SHP77 (cell line): ENCODE measurements around the gene CCK.

Experiments
- DNase-seq, 2 experiments: peaks; one replicate each; lab custom pipeline; 2025; lab: John Stamatoyannopoulos, UW

Gene CCK

DNA sequence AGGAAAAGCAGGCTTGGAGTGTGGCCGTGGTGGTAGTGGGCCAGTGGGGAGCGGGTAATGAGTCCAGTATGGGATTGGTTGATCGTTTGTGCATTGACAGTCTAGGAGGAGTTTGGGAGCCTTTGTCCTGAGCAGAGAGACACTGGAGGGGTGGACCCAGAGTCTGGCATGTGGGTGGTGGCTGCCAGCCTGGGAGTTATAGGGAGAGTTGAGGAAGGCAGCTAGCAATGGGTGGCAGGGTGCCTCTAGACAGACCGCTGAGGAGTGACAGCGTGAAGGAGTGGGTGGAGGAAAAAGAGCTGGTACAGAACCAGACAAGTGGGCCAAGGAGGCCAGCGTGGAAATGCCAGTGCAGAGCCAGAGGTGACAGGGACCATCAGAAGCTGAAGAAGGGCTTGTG is 1.9 kb upstream of the CCK start:
- DNase-seq = no peak

DNA sequence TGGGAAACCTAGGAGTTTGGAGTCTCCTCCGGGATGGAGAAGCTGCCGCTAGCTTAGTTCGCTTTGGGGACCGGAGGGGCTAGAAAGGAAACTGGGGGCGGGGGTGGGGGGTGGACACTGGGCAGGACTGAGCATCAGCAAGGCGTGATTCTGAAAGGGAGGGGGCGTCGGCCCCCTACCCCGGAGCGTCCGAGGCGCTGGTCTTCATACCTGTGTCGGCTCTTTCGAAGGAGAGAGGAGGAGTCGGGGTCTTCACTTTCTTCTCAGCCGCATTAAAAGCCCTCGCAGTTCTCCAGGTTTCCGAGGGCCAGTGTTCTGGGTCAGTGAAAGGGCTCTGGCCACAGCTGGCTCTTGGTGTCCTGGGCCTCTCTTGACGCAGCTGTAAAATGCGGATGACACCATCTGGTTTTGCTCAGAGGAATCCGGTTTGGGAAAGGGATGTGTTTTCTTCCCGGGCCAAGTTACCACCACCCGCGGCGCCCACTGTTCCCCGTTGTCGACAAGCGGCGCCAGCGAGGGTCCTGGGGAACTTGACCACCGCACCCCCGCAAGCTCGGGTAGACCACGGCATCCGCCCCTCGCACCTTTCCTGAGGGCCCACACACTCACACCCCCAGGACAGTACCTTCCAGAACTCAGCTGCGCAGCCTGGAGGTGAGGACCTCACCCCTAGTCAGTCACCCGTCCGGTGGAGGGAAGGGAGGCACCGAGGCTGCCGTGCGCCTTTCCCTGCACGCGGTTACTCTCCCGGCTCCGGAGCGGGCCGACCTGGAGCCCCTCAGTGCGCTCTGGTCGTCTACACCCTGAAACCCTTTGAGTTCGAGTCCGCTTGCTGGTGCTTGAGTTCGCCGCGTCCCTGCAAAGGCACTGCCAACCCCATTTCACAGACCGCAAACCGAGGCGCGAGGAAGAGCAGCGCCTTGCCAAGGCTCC is 660 bp downstream of the CCK start:
- DNase-seq = no peak

DNA sequence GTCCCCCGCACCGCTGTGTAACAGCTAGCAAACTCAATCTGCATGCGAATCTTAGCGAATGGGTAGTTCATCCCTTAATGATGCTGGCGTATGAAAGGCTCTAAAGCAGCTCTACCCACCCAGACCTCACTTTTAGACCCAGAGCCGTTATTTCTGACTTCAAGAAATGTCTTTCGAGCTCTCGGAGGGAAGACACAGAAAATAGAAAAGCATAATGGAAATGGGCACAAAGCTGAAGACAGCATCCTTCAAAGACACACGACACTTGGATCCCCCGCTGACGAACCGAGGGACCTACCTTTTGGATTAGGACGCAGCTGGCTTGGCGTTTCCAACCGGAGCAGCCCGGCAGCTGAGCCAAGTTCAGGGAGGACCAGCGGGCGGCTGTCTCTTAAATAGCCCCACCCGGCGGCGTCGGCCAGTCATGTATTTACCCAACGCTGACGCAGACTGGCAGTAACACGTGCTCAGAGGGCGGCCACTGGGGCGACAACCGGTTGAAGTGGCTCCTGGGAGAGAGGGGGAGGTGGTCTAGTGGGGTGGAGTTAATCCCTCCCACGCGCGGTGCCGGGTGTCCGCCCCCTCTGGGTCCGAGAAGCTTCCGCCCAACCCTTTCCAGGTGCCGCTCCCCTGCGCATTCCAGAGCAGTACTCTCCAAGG is 1.5 kb downstream of the CCK start:
- no peak for DNase-seq

DNA sequence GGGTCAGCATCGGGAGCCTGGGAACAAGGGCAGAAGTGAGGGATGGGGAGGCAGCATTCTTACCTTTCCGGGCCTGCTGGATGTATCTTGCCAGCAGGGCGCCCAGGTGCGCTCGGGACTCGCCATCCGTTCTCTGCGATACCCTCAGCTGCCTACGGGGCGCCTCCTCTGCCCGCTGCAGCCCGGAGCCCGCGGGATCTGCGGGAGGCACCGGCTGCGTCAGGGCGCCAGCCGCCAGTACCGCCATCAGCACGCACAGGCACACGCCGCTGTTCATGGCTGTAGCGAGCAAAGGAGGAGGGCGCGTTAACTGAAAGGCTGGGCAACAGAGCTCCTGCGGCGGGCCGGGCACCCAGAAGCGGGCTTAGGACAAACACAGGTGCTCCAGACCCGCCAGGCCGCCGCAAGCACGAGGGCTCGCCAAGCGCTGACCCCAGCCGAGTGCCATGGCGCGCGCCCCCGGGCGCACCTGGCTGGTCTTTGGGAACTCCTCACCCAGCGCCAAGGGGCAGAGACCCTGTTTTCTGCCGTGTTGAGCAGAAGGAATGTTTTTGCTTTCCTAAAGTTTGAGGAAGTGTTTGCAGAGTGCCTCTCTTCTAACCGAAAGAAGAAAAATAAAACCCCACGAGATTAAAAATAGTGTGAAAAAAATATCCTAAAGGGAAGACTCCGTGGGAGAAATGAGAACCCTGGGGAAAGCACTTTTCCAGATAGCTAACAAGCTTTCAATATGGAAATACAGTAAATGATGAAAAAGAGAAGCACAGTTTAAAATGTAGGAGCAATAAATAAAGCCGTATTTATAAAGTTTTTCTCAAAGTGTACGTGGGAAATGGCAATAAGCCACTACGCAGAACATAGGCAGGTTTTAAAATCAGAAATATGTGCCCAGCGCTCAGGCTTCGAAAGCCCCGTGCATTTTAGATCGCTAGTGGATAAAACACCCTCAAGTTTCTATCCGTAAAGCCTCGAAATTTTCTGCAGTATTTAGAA is 2.3 kb downstream of the CCK start:
- DNase-seq = no peak

DNA sequence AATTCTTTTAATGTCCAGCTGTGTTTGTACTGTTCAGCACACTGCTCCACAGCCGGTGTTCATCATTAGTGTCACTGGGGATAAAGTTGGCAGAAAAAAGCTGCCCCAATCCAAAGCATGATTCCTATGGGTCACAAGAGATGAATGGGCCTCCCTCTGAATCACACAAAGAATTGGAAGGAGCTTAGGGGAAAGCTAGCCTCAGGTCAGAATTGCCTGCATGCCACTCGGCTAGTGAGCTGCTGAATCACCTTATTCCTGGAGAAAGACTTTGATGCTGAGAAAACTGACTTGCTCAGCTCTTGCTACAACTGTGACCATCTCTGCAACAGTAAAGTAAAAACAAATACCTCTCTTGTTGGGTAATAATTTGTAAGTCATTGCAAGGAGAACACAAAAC is 3.5 kb downstream of the CCK start:
- DNase-seq = no peak

DNA sequence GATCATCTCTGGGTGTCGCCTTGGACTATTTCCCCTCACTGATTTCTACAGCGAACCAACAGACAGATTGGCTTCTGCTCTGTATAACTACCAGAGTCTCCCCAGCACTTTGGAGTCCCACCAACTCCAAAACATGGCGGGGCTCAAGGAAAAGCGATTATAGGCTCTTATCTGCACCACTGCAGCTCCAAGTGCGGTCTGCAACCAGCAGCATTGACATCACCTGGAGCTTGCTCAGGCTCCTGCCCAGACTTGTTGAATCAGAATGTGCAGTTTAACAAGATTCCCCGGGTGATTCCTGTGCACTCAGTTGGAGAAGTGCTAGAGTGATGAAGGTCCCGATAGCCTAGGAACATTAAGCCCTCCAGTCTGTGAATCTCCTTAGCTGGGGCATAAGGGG is 9.0 kb downstream of the CCK start:
- no peak for DNase-seq

DNA sequence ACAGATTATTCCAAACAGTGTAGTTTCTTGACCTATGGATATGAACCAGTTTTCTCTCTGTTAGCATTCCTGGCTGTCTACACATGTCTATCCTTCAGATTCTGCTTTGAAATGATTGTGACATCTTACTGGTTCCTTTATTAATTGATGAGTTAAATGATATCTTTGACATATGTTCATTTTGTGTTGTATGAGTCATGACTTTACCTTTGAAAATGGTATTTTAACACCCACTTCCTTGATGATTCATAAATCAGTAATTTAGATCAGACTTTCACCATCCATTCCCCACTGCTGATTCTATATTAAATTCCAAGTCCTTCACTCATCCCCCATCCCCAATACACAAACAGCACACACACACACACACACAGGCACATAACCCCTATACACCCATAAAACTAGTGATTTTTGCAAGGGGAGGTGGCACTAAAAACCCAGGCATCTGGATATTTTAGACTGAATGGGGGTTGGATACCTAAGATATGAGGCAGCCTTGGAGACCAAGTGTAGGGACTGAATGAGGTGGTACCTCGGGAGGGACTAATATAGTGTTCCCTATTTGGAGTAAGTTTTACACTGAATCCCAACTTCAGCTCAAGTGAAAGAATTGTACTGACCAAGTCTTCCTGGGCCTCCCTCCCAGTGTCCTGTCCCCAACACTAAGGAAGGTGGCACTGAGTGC is 9.7 kb downstream of the CCK start:
- DNase-seq = no peak

DNA sequence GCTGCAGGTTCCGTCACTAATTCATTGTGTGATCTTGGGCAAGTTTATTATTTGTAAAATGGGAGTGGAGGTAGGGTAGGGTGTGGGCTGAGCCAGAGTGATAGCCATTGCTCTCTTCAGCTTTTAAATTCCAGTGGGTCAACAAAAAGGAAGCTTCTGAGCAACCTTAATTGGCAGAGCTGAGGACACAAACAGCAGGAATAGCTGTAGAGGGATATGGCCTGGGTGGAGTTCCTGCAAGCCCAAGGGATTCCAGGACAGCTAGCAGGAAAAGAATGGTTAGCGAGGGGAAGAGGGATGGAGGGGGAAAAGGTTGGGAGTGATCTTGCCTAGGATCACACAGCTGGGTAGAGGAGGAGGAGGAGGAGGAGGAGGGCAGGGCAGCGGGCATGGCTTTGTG is 11.4 kb downstream of the CCK start:
- no peak for DNase-seq

DNA sequence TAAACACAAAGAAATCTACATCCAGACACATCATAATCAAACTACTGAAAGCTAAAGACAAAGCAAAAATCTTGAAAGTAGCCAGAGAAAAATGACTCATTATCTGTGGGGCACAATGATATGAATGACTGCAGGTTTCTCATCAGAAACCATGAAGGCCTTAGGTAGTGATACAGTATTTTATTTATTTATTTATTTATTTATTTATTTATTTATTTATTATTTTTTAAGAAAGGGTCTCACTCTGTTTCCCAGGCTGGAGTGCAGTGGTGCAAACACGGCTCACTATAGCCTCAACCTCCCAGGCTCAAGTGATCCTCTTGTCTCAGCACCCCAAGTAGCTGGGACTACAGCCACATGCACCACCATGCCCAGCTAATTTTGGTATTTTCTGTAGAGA is 15.2 kb downstream of the CCK start:
- no peak for DNase-seq

DNA sequence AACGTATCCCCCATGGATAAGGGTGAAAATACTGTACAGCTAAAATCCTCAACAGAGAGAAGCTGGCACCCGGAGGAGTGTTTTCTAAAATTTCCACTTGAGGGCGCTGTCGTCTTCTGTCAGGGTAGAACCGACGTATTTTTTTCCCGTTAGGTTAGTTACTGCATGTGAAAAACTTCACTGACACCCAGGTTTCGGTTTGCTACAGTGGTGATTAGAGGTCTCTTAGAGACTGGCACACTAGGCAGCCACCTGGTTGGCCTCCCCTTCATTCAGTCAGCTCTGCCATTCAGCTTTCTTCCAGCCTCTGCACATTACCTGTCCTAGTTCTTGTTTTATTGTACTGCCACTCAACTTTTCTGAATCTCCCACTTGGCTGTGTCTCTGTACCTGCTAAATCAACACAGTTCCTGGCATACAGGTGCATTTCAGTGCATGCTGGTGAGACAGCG is 18.4 kb downstream of the CCK start:
- DNase-seq = peak; percentile 28 to 39

DNA sequence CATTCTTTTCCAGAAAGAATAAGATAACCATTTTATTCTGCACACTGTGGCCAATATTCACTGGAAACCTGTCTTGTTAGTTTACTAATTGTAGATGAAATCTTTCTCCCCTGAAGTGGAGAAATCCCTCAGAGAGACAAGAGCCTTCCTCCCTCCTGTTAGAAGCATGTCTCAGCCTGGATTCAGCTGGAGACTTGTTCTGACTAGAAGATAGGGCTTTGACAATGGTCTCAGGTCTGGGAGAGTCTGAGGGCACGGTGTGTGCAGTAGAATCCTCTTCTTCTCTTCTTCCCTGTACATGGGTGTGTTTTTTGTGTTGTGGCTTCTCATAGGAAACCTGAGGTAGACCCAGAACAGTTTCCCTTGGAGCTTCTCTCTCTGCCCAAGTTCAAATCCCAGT is 19.9 kb downstream of the CCK start:
- DNase-seq = no peak

DNA sequence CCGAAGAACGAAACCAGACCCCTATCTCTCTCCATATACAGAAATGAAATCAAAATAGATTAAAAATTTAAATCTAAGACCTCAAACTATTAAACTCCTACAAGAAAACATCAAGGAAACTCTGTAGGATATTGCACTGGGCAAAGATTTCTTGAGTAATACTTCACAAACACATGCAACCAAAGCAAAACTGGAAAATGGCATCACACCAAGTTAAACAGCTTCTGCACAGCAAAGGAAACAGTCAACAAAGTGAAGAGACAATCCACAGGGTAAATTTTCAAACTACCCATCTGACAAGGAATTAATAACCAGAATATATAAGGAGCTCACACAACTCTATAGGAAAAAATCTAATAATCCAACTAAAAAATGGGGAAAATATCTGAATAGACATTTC is 29.4 kb downstream of the CCK start:
- DNase-seq = no peak

DNA sequence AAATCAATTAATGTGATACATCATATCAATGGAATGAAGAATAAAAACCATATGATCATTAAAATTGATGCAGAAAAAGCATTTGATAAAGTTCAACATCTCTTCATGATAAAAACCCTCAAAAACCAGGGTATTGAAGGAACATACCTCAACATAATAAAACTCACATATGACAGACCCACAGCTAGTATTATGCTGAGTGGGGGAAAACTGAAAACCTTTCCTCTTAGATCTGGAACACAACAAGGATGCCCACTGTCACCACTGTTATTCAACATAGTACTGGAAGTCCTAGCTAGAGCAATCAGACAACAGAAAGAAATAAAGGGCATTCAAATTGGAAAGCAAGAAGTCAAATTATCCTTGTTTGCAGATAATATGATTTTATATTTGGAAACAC is 30.5 kb downstream of the CCK start:
- DNase-seq = no peak

DNA sequence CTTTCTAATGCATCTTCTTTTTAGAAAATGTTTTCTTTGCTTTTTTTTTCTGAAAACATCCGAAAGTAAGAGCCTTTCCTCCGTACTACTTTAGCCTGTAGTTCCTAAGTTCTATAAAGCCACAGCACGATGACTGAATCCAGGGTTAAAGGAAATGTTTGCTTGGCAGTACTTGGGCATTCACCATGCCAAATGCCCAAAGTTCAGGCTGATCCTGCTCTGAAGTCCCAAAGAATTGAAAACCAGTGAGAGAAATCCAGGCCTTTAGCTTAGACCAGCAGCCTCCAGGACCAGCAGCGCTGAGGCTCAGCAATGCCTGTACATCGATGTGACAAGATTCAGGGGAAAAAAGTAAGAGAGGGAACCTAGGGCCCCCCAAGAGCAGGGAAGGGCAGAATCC is 35.1 kb downstream of the CCK start:
- no peak for DNase-seq

DNA sequence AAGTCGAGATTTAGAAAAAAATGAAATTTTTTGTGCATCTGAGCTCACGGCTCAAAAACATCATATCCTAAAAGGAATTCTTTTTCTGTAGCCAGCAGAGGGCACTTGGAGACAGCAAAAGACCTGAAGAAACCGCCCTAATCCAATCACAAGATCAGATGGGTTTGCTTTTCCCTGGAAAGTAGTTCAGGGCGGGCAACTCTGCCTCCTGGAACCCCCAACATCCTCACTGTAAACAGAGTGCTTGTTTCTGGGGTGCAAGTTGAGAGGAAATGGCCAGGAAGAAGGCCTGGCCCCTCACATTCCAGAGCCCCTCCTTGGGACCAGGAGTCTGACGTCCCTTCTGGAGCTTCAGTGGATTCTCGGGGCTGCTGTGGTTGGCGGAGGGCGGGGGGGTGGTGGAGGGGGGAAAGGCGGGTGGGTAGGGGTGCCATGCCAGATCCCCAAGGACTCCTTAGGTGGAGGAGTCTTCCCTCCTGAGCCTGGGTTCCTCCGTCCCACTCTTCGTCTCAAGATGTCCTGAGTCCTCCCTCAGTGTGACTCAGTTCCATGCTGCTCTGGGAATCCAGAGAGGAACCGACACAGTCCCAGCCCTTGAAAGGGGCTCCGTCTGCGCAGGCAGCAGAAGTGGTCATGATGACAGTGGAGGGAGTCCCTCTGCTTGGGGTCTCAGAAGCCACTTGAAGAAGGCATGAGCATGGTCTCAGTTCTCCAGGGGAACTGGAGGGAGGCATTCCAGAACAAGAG is 35.9 kb downstream of the CCK start:
- DNase-seq = peak; percentile 22 to 46

DNA sequence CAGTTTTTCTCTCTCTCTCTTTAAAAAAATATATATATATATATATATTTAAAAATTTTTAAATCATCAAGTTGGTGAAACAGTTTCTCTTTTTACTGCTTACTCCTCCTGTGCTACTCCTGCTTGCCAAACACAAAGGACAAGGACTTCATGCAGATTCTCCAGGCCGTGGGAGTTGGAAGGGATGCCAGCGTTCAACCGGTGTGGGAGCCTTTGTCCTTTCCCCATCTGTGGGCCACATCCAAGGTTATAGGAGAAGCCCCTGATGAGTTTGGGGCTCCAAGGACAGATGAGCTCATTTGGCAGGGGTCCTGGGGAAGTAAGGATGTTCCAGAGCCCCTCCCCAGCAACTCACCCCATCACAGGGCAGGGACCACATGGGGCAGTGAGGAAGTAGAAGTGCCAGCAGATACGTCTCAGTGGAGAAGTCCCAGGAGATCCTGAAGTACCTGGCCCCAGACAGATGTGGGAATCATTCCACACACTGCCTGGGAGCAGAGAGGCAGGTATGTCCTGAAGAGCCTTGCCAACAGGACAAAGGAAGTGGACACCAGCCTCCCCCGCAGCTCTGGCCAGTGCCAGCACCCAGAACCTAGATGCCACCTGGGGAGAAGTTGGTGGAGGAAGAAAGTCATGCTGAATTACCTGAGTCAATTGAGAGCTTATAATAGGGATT is 36.6 kb downstream of the CCK start:
- DNase-seq = no peak

DNA sequence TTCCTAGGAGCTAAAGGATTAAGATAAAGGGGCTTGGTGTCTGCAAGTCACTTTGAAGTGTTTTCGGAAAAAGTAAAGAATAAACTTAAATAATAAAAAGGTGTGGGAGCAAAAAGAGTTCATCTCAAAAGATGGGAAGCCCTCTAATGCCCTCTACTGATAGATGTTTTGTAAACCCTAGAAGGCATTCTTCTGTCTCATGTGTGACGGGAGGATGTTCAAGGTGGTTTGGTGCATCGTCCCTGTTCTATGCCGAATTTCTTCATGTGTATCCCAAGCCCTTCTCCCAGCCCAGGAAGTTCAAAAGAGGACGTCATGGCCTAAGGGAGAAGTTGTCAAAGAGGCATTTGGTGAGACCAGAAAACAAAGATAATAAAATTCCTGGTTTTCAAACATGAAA is 37.2 kb downstream of the CCK start:
- peak in 1 of 2 experiments; percentile 3 for DNase-seq

DNA sequence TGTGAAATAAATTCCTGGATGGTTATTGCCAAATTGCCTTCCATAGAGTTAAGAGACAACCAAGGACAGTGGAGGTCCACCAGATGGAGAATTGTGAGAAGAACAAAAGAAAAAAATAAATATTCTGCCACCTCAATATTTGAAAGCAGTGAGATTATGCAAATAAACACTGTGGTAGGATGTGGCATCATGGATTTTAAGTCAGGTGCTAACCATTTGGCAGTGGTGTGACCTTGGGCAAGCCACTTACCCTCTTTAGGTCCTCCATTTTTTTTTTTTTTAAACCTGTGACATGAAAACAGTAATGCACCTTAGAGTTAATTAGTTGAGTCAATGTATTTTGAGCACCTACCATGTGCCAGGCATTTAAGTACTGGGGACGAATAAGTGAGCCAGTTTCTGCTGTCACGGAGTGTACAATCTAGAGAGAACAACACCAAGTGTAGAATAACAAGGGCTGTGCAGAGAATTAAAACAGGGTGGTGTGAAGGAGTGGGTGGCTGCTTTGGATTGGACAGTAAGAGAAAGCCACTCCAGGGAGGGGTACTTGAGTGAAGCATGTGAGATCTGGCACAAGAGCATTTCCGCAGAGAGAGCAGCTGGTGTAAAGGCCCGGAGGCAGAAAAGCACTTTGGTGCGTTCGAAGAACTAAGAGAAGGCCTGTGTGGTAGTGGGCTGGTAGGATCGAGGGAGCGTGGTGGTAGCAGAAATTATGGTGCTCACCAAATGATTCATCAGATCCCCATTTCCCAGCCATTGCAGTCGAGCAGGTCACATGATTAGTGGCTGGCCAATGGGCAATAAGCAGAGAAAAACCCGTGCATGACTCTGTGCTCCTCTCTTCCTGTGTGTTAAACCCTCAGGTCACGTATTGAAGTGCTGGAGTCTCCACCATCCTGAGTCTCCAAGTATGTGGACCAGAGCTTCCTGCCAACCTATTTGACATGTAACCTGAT is 39.2 kb downstream of the CCK start:
- DNase-seq = no peak
